C4-2B (cell line): ENCODE measurements around the gene ANKRD24.

Experiments
- CTCF ChIP-seq: fragments of 450-650 bp; conservative IDR thresholded peaks from 2 replicates; pipeline ENCODE4 v1.5.1; 2017; ENCODE audit warnings: mild to moderate bottlenecking
- ZFX ChIP-seq: fragments of 450-650 bp; IDR thresholded peaks from 2 replicates; pipeline ENCODE4 v1.6.1; 2017

DNA sequence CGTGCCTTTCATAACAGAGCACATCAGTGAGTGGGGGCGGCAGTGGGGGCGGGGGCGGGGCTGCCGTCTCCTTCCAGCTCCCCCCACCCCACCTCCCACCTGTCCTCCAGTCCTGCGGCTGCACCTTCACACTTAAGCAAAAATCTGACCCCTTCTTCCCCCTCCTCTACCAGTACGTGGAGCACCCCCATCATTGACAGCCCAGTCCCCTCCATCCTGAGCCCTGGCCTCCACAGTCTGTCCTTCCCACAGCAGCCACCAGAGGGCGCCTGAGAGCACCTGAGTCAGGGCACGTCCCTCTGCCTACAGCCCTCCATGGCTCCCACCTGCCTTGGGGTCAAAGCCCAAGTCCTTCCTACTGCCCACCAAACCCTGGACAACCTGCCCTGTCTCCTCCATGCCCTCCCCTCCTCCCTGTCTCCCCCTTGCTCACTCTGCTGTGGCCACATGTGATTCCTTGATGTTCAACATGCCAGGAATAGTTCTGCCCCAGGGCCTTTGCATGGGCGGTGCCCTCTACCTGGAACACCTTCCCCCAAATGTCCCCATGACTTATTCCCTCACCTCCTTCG, 50.9 kb downstream of the ANKRD24 start:
- TF ChIP-seq CTCF (peak; percentile 83), ZFX (no peak)
